DND-41 (cell line): ENCODE results near the gene FBXW5.

Experiments used
- ATAC-seq: fragments of 200-7000 bp; cut with Tn5 transposase; 3 replicates; pipeline ENCODE4 v1.9.1; 2021; ENCODE audit warnings: low read depth; ENCODE audit not compliant: insufficient read depth
- DNase-seq: peaks from one replicate; pipeline ENCODE4 v3.0.0-alpha.2; 2020
- H2AFZ ChIP-seq: 2 replicates; pipeline ENCODE4 v1.6.0; 2012; ENCODE audit warnings: low read depth, low read length
- H3K27ac ChIP-seq: 2 replicates; pipeline ENCODE4 v1.5.1; 2012; ENCODE audit warnings: low read length, inconsistent platforms
- H3K27me3 ChIP-seq: fragments of 200-600 bp; sonication (generic); 2 replicates; pipeline ENCODE4 v1.6.0; 2012; ENCODE audit warnings: low read length, mild to moderate bottlenecking, inconsistent platforms; ENCODE audit not compliant: insufficient read depth, poor library complexity
- H3K36me3 ChIP-seq: 2 replicates; pipeline ENCODE4 v1.5.1; 2012; ENCODE audit warnings: low read length, inconsistent platforms; ENCODE audit not compliant: insufficient read depth
- H3K4me1 ChIP-seq: 2 replicates; pipeline ENCODE4 v1.5.1; 2012; ENCODE audit warnings: mild to moderate bottlenecking, low read length; ENCODE audit not compliant: insufficient read depth
- H3K4me2 ChIP-seq: 2 replicates; pipeline ENCODE4 v1.6.0; 2012; ENCODE audit warnings: mild to moderate bottlenecking, moderate library complexity, low read length, inconsistent platforms; ENCODE audit not compliant: insufficient read depth
- H3K4me3 ChIP-seq, 2 experiments: fragments of 200-600 bp in 1 of 2; shearing (Covaris generic) in 1 of 2; 2 replicates each; pipeline ENCODE4 v1.5.1; 2012 to 2016; ENCODE audit warnings: inconsistent platforms in 2 of 2, low read length in 2 of 2, mild to moderate bottlenecking in 2 of 2, low read depth in 1 of 2, moderate library complexity in 1 of 2
- H3K79me2 ChIP-seq: 2 replicates; pipeline ENCODE4 v1.6.0; 2012; ENCODE audit warnings: low read length, inconsistent platforms; ENCODE audit not compliant: insufficient read depth
- H3K9ac ChIP-seq: 2 replicates; pipeline ENCODE4 v1.6.0; 2012; ENCODE audit warnings: low read depth, mild to moderate bottlenecking, inconsistent platforms, low read length, moderate library complexity
- H3K9me3 ChIP-seq: 2 replicates; pipeline ENCODE4 v1.5.1; 2012; ENCODE audit warnings: low read length, moderate library complexity, mild to moderate bottlenecking, inconsistent platforms; ENCODE audit not compliant: insufficient read depth, severe bottlenecking
- H4K20me1 ChIP-seq: 2 replicates; pipeline ENCODE4 v1.6.0; 2012; ENCODE audit warnings: low read length; ENCODE audit not compliant: insufficient read depth
- CTCF ChIP-seq: IDR thresholded peaks from 2 replicates; pipeline ENCODE4 v1.5.1; 2012; ENCODE audit warnings: borderline replicate concordance, low read length, moderate library complexity, mild to moderate bottlenecking; ENCODE audit not compliant: poor library complexity, severe bottlenecking; ENCODE audit errors: extremely low read depth
- EZH2 ChIP-seq: IDR thresholded peaks from 3 replicates; pipeline ENCODE4 v1.6.1; 2012; ENCODE audit warnings: borderline replicate concordance, low read depth, mild to moderate bottlenecking, moderate library complexity, low read length, inconsistent platforms; ENCODE audit not compliant: severe bottlenecking

Gene FBXW5

GRCh38 chr9:136969774-136970173, 25.2 kb upstream of the FBXW5 start:
- DNase-seq (no peak), ATAC-seq (no peak)
- Histone ChIP-seq H3K36me3 (no peaks in the 10 kb centered on the region), H2AFZ (no peak overlapping the region), H3K9me3 (no peaks in the 10 kb centered on the region), H4K20me1 (no peaks in the 10 kb centered on the region), H3K9ac (no peak overlapping the region), H3K79me2 (no peaks in the 10 kb centered on the region), H3K27ac (no peak overlapping the region), H3K4me3 (no peak overlapping the region), H3K27me3 (peaks cover 8% of the 10 kb centered on the region), H3K4me2 (no peak overlapping the region), H3K4me1 (peaks cover 9% of the 10 kb centered on the region)
- TF ChIP-seq EZH2 = no peak
- TF ChIP-seq CTCF = no peak

- Histone ChIP-seq H4K20me1 (no peaks in the 10 kb centered on the region), H3K9me3 (no peaks in the 10 kb centered on the region), H3K27ac (no peak overlapping the region), H3K4me3 (no peak overlapping the region), H3K36me3 (no peaks in the 10 kb centered on the region), H2AFZ (no peak overlapping the region), H3K9ac (no peak overlapping the region), H3K27me3 (peaks cover 8% of the 10 kb centered on the region), H3K4me2 (no peak overlapping the region), H3K79me2 (no peaks in the 10 kb centered on the region), H3K4me1 (peaks cover 9% of the 10 kb centered on the region)
- TF ChIP-seq EZH2 (no peak), CTCF (no peak)
- no peak for ATAC-seq
- no peak for DNase-seq
These were observed 24.6 kb upstream of the FBXW5 start for GRCh38 chr9:136969150-136969549.

GRCh38 chr9:136968333-136969127, 24.0 kb upstream of the FBXW5 start:
- no peak for DNase-seq
- peaks cover 8% of the 10 kb centered on the region for H3K27me3 ChIP-seq
- no peak overlapping the region for H2AFZ ChIP-seq

More at GRCh38 chr9:136968333-136969127, 24.0 kb upstream of the FBXW5 start:
- no peaks in the 10 kb centered on the region for H3K9me3 ChIP-seq
- no peak overlapping the region for H3K4me2 ChIP-seq
- no peak overlapping the region for H3K4me3 ChIP-seq
- H3K36me3 ChIP-seq = no peaks in the 10 kb centered on the region
- peaks cover 9% of the 10 kb centered on the region for H3K4me1 ChIP-seq
- H4K20me1 ChIP-seq = no peaks in the 10 kb centered on the region
- TF ChIP-seq EZH2 (no peak), CTCF (no peak)
- H3K27ac ChIP-seq = no peak overlapping the region
- H3K9ac ChIP-seq = no peak overlapping the region
- no peak for ATAC-seq
- H3K79me2 ChIP-seq = no peaks in the 10 kb centered on the region
